Liver (tissue), 9 donors: ENCODE data around the gene LY86. TPM values are rescaled to one million over a fixed set of nuclear protein-coding genes. Genes with fewer than 3 reads are reported as not detected.
A peak's percentile ranks its signal among the peaks of the same experiment; 100 is the strongest.

Experiments used
- DNase-seq: peaks from one replicate; pipeline ENCODE4 v3.0.0-alpha.2; 2017; ENCODE audit warnings: low spot score
- H3K27ac ChIP-seq, 2 donors: one replicate each; pipeline ENCODE4 v1.7.0; 2013; ENCODE audit warnings: inconsistent platforms in 2 of 2, low read length in 2 of 2, control low read depth in 1 of 2, low read depth in 1 of 2, mild to moderate bottlenecking in 1 of 2
- H3K27me3 ChIP-seq, 4 donors: one replicate each; pipeline versions ENCODE4 v1.6.1 to v1.7.0; 2013; ENCODE audit warnings: low read length in 3 of 4, inconsistent platforms in 1 of 4, mild to moderate bottlenecking in 1 of 4, moderate library complexity in 1 of 4; ENCODE audit not compliant: control insufficient read depth in 4 of 4, insufficient read depth in 4 of 4
- H3K36me3 ChIP-seq, 4 donors: one replicate each; pipeline versions ENCODE4 v1.6.1 to v1.7.0; 2013; ENCODE audit warnings: low read length in 3 of 4, mild to moderate bottlenecking in 3 of 4, low read depth in 1 of 4, moderate library complexity in 1 of 4; ENCODE audit not compliant: control insufficient read depth in 4 of 4, insufficient read depth in 3 of 4
- H3K4me1 ChIP-seq, 4 donors: one replicate each; pipeline versions ENCODE4 v1.6.1 to v1.7.0; 2013; ENCODE audit warnings: low read length in 3 of 4, mild to moderate bottlenecking in 3 of 4, moderate library complexity in 1 of 4; ENCODE audit not compliant: control insufficient read depth in 4 of 4, insufficient read depth in 4 of 4
- H3K4me3 ChIP-seq, 3 donors: one replicate each; pipeline versions ENCODE4 v1.6.1 to v1.7.0; 2013; ENCODE audit warnings: low read length in 3 of 3, control low read depth in 1 of 3, low read depth in 1 of 3, mild to moderate bottlenecking in 1 of 3
- H3K9ac ChIP-seq, 2 donors: one replicate each; pipeline ENCODE4 v1.7.0; 2013; ENCODE audit warnings: low read length in 2 of 2, mild to moderate bottlenecking in 2 of 2, moderate library complexity in 2 of 2, control low read depth in 1 of 2, low read depth in 1 of 2
- H3K9me3 ChIP-seq, 4 donors: one replicate each; pipeline versions ENCODE4 v1.6.1 to v1.7.0; 2013; ENCODE audit warnings: low read length in 3 of 4; ENCODE audit not compliant: control insufficient read depth in 4 of 4
- CTCF ChIP-seq: fragments of 150-350 bp; IDR thresholded peaks from 2 replicates; pipeline ENCODE4 v1.5.1; 2017; ENCODE audit warnings: improper control_type of control experiment, low read depth, low read length; ENCODE audit not compliant: missing input control
- EGR1 ChIP-seq, 2 donors: IDR thresholded peaks; 2 replicates each; pipeline ENCODE4 v1.6.1; 2016 to 2018; ENCODE audit warnings: antibody characterized with exemption in 2 of 2, low read depth in 2 of 2
- FOXA1 ChIP-seq: IDR thresholded peaks from 2 replicates; pipeline ENCODE4 v1.6.1; 2016; ENCODE audit warnings: antibody characterized with exemption
- FOXA2 ChIP-seq: IDR thresholded peaks from 2 replicates; pipeline ENCODE4 v1.6.1; 2016; ENCODE audit warnings: antibody characterized with exemption
- HNF4A ChIP-seq, 2 donors: conservative IDR thresholded peaks; 2 replicates each; pipeline ENCODE4 v1.6.1; 2016; ENCODE audit warnings: antibody characterized with exemption in 2 of 2, mild to moderate bottlenecking in 2 of 2
- HNF4G ChIP-seq: IDR thresholded peaks from 2 replicates; pipeline ENCODE4 v1.6.1; 2016; ENCODE audit warnings: antibody characterized with exemption
- JUND ChIP-seq, 2 donors: IDR thresholded peaks; 2 replicates each; pipeline ENCODE4 v1.6.1; 2016; ENCODE audit warnings: antibody characterized with exemption in 2 of 2
- MAX ChIP-seq: IDR thresholded peaks from 2 replicates; pipeline ENCODE4 v1.6.1; 2016; ENCODE audit warnings: antibody characterized with exemption
- NR2F2 ChIP-seq: IDR thresholded peaks from 2 replicates; pipeline ENCODE4 v1.6.1; 2016; ENCODE audit warnings: antibody characterized with exemption
- RAD21 ChIP-seq, 2 donors: IDR thresholded peaks; 2 replicates each; pipeline ENCODE4 v1.6.1; 2016; ENCODE audit warnings: antibody characterized with exemption in 2 of 2, mild to moderate bottlenecking in 2 of 2
- REST ChIP-seq: IDR thresholded peaks from 2 replicates; pipeline ENCODE4 v1.6.1; 2016; ENCODE audit warnings: antibody characterized with exemption, mild to moderate bottlenecking
- RXRA ChIP-seq, 2 donors: IDR thresholded peaks; 2 replicates each; pipeline ENCODE4 v1.6.1; 2017 to 2018; ENCODE audit warnings: antibody characterized with exemption in 2 of 2, mild to moderate bottlenecking in 1 of 2
- SP1 ChIP-seq: IDR thresholded peaks from 2 replicates; pipeline ENCODE4 v1.6.1; 2018; ENCODE audit warnings: antibody characterized with exemption, mild to moderate bottlenecking
- TAF1 ChIP-seq: conservative IDR thresholded peaks from 2 replicates; pipeline ENCODE4 v1.6.1; 2016; ENCODE audit warnings: antibody characterized with exemption, mild to moderate bottlenecking
- YY1 ChIP-seq: IDR thresholded peaks from 2 replicates; pipeline ENCODE4 v1.6.1; 2016; ENCODE audit warnings: antibody characterized with exemption, mild to moderate bottlenecking
- WGBS: extraction: QIAGEN DNeasy Blood & Tissue Kit; methylation state at CpG from one replicate; pipeline ENCODE4 v1.1.7; 2013; 5-methylcytosine and 5-hydroxymethylcytosine counted together
- polyA plus RNA-seq, 2 donors: library from polyadenylated mRNA; stranded (reverse) in 1 of 2; unstranded in 1 of 2; fragments of 200-250 nt in 1 of 2; fragments of >200 nt in 1 of 2; fragmentation: Nextera tagmentation in 1 of 2; extraction: Ambion mirVana in 1 of 2; gene quantifications; one replicate each; pipeline versions ENCODE4 v1.2.1 to v1.2.3, GENCODE V29; 2013 to 2015
- total RNA-seq, 2 donors: library from RNA; depleted of rRNA; stranded (reverse); fragments of >200 nt; gene quantifications; one replicate each; pipeline ENCODE4 v1.2.3, GENCODE V29; 2014
- TF ChIP-seq, protein P1 (sequence below): IDR thresholded peaks from 2 replicates; pipeline ENCODE4 v1.6.1; 2016; ENCODE audit warnings: antibody characterized with exemption
- TF ChIP-seq, protein P2 (sequence below): IDR thresholded peaks from 2 replicates; pipeline ENCODE4 v1.6.1; 2016; ENCODE audit warnings: antibody characterized with exemption
- donor health status: healthy.
- donor health status: healthy.
- donor health status: healthy.
- donor health status: healthy.
- donor health status: healthy.

The LY86 gene
- total and polyA plus RNA-seq, 4 donors = 1.4 to 7.8 (median 3.7) TPM

- 49% methylated on average over 11 of the region's 11 CpGs for WGBS
- Histone ChIP-seq H3K27ac (no peak overlapping the region), H3K9me3 (no peaks in the 10 kb centered on the region), H3K9ac (no peak overlapping the region), H3K4me1 (peaks cover 0 to 9% (median 2%) of the 10 kb centered on the region in 4 donors), H3K36me3 (no peaks in the 10 kb centered on the region), H3K4me3 (no peak overlapping the region), H3K27me3 (no peaks in the 10 kb centered on the region)
- TF ChIP-seq CTCF (no peak), REST (no peak), YY1 (no peak), TAF1 (no peak), HNF4A (conservative IDR thresholded peaks at IDR 0.05) (no peak), RXRA (IDR thresholded peaks at IDR 0.05) (no peak), SP1 (no peak), MAX (no peak), EGR1 (IDR thresholded peaks at IDR 0.05; ENCODE audit: low read depth in 2 of 2) (no peak), NR2F2 (no peak), RAD21 (IDR thresholded peaks at IDR 0.05) (no peak), JUND (IDR thresholded peaks at IDR 0.05) (no peak), FOXA2 (no peak), FOXA1 (no peak), HNF4G (no peak)
- TF ChIP-seq, protein P1, sequence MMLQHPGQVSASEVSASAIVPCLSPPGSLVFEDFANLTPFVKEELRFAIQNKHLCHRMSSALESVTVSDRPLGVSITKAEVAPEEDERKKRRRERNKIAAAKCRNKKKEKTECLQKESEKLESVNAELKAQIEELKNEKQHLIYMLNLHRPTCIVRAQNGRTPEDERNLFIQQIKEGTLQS = no peak
- TF ChIP-seq, protein P2, sequence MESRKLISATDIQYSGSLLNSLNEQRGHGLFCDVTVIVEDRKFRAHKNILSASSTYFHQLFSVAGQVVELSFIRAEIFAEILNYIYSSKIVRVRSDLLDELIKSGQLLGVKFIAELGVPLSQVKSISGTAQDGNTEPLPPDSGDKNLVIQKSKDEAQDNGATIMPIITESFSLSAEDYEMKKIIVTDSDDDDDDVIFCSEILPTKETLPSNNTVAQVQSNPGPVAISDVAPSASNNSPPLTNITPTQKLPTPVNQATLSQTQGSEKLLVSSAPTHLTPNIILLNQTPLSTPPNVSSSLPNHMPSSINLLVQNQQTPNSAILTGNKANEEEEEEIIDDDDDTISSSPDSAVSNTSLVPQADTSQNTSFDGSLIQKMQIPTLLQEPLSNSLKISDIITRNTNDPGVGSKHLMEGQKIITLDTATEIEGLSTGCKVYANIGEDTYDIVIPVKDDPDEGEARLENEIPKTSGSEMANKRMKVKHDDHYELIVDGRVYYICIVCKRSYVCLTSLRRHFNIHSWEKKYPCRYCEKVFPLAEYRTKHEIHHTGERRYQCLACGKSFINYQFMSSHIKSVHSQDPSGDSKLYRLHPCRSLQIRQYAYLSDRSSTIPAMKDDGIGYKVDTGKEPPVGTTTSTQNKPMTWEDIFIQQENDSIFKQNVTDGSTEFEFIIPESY = no peak
- DNase-seq = peak; percentile 83
Measured at GRCh38 chr6:6699741-6700367, 111.3 kb downstream of the LY86 start.
